Liver (tissue), 9 donors: ENCODE results near the gene IQCK. TPM values are rescaled to one million over a fixed set of nuclear protein-coding genes. Genes with fewer than 3 reads are reported as not detected.

Source experiments
- DNase-seq: peaks from one replicate; pipeline ENCODE4 v3.0.0-alpha.2; 2017; ENCODE audit warnings: low spot score
- H3K27ac ChIP-seq, 2 donors: one replicate each; pipeline ENCODE4 v1.7.0; 2013; ENCODE audit warnings: inconsistent platforms in 2 of 2, low read length in 2 of 2, control low read depth in 1 of 2, low read depth in 1 of 2, mild to moderate bottlenecking in 1 of 2
- H3K27me3 ChIP-seq, 4 donors: one replicate each; pipeline versions ENCODE4 v1.6.1 to v1.7.0; 2013; ENCODE audit warnings: low read length in 3 of 4, inconsistent platforms in 1 of 4, mild to moderate bottlenecking in 1 of 4, moderate library complexity in 1 of 4; ENCODE audit not compliant: control insufficient read depth in 4 of 4, insufficient read depth in 4 of 4
- H3K36me3 ChIP-seq, 4 donors: one replicate each; pipeline versions ENCODE4 v1.6.1 to v1.7.0; 2013; ENCODE audit warnings: low read length in 3 of 4, mild to moderate bottlenecking in 3 of 4, low read depth in 1 of 4, moderate library complexity in 1 of 4; ENCODE audit not compliant: control insufficient read depth in 4 of 4, insufficient read depth in 3 of 4
- H3K4me1 ChIP-seq, 4 donors: one replicate each; pipeline versions ENCODE4 v1.6.1 to v1.7.0; 2013; ENCODE audit warnings: low read length in 3 of 4, mild to moderate bottlenecking in 3 of 4, moderate library complexity in 1 of 4; ENCODE audit not compliant: control insufficient read depth in 4 of 4, insufficient read depth in 4 of 4
- H3K4me3 ChIP-seq, 3 donors: one replicate each; pipeline versions ENCODE4 v1.6.1 to v1.7.0; 2013; ENCODE audit warnings: low read length in 3 of 3, control low read depth in 1 of 3, low read depth in 1 of 3, mild to moderate bottlenecking in 1 of 3
- H3K9ac ChIP-seq, 2 donors: one replicate each; pipeline ENCODE4 v1.7.0; 2013; ENCODE audit warnings: low read length in 2 of 2, mild to moderate bottlenecking in 2 of 2, moderate library complexity in 2 of 2, control low read depth in 1 of 2, low read depth in 1 of 2
- H3K9me3 ChIP-seq, 4 donors: one replicate each; pipeline versions ENCODE4 v1.6.1 to v1.7.0; 2013; ENCODE audit warnings: low read length in 3 of 4; ENCODE audit not compliant: control insufficient read depth in 4 of 4
- EGR1 ChIP-seq, 2 donors: IDR thresholded peaks; 2 replicates each; pipeline ENCODE4 v1.6.1; 2016 to 2018; ENCODE audit warnings: antibody characterized with exemption in 2 of 2, low read depth in 2 of 2
- FOXA1 ChIP-seq: IDR thresholded peaks from 2 replicates; pipeline ENCODE4 v1.6.1; 2016; ENCODE audit warnings: antibody characterized with exemption
- FOXA2 ChIP-seq: IDR thresholded peaks from 2 replicates; pipeline ENCODE4 v1.6.1; 2016; ENCODE audit warnings: antibody characterized with exemption
- GABPA ChIP-seq, 2 donors: IDR thresholded peaks in 1 of 2; conservative IDR thresholded peaks in 1 of 2; 2 replicates each; pipeline ENCODE4 v1.6.1; 2016; ENCODE audit warnings: antibody characterized with exemption in 2 of 2, mild to moderate bottlenecking in 1 of 2, moderate library complexity in 1 of 2
- HNF4A ChIP-seq, 2 donors: conservative IDR thresholded peaks; 2 replicates each; pipeline ENCODE4 v1.6.1; 2016; ENCODE audit warnings: antibody characterized with exemption in 2 of 2, mild to moderate bottlenecking in 2 of 2
- HNF4G ChIP-seq: IDR thresholded peaks from 2 replicates; pipeline ENCODE4 v1.6.1; 2016; ENCODE audit warnings: antibody characterized with exemption
- JUND ChIP-seq, 2 donors: IDR thresholded peaks; 2 replicates each; pipeline ENCODE4 v1.6.1; 2016; ENCODE audit warnings: antibody characterized with exemption in 2 of 2
- MAX ChIP-seq: IDR thresholded peaks from 2 replicates; pipeline ENCODE4 v1.6.1; 2016; ENCODE audit warnings: antibody characterized with exemption
- NR2F2 ChIP-seq: IDR thresholded peaks from 2 replicates; pipeline ENCODE4 v1.6.1; 2016; ENCODE audit warnings: antibody characterized with exemption
- RAD21 ChIP-seq, 2 donors: IDR thresholded peaks; 2 replicates each; pipeline ENCODE4 v1.6.1; 2016; ENCODE audit warnings: antibody characterized with exemption in 2 of 2, mild to moderate bottlenecking in 2 of 2
- RXRA ChIP-seq, 2 donors: IDR thresholded peaks; 2 replicates each; pipeline ENCODE4 v1.6.1; 2017 to 2018; ENCODE audit warnings: antibody characterized with exemption in 2 of 2, mild to moderate bottlenecking in 1 of 2
- SP1 ChIP-seq: IDR thresholded peaks from 2 replicates; pipeline ENCODE4 v1.6.1; 2018; ENCODE audit warnings: antibody characterized with exemption, mild to moderate bottlenecking
- TAF1 ChIP-seq: conservative IDR thresholded peaks from 2 replicates; pipeline ENCODE4 v1.6.1; 2016; ENCODE audit warnings: antibody characterized with exemption, mild to moderate bottlenecking
- YY1 ChIP-seq: IDR thresholded peaks from 2 replicates; pipeline ENCODE4 v1.6.1; 2016; ENCODE audit warnings: antibody characterized with exemption, mild to moderate bottlenecking
- WGBS: extraction: QIAGEN DNeasy Blood & Tissue Kit; methylation state at CpG from one replicate; pipeline ENCODE4 v1.1.7; 2013; 5-methylcytosine and 5-hydroxymethylcytosine counted together
- polyA plus RNA-seq, 2 donors: library from polyadenylated mRNA; stranded (reverse) in 1 of 2; unstranded in 1 of 2; fragments of 200-250 nt in 1 of 2; fragments of >200 nt in 1 of 2; fragmentation: Nextera tagmentation in 1 of 2; extraction: Ambion mirVana in 1 of 2; gene quantifications; one replicate each; pipeline versions ENCODE4 v1.2.1 to v1.2.3, GENCODE V29; 2013 to 2015
- total RNA-seq, 2 donors: library from RNA; depleted of rRNA; stranded (reverse); fragments of >200 nt; gene quantifications; one replicate each; pipeline ENCODE4 v1.2.3, GENCODE V29; 2014
- TF ChIP-seq, protein P1 (sequence below): IDR thresholded peaks from 2 replicates; pipeline ENCODE4 v1.6.1; 2016; ENCODE audit warnings: antibody characterized with exemption, mild to moderate bottlenecking
- TF ChIP-seq, protein P2 (sequence below): fragments of 150-350 bp; IDR thresholded peaks from 2 replicates; pipeline ENCODE4 v1.5.1; 2017; ENCODE audit warnings: improper control_type of control experiment, low read depth, low read length; ENCODE audit not compliant: missing input control
- donor health status: healthy.
- donor health status: healthy.
- donor health status: healthy.
- donor health status: healthy.
- donor health status: healthy.

Gene IQCK
- total and polyA plus RNA-seq, 4 donors, result 2.1 to 4.4 (median 2.9) TPM

- no peak overlapping the region for H3K9ac ChIP-seq
- H3K36me3 ChIP-seq, result no peaks in the 10 kb centered on the region
- H3K9me3 ChIP-seq, result no peaks in the 10 kb centered on the region
- DNase-seq, result no peak
- TF ChIP-seq, protein P1, sequence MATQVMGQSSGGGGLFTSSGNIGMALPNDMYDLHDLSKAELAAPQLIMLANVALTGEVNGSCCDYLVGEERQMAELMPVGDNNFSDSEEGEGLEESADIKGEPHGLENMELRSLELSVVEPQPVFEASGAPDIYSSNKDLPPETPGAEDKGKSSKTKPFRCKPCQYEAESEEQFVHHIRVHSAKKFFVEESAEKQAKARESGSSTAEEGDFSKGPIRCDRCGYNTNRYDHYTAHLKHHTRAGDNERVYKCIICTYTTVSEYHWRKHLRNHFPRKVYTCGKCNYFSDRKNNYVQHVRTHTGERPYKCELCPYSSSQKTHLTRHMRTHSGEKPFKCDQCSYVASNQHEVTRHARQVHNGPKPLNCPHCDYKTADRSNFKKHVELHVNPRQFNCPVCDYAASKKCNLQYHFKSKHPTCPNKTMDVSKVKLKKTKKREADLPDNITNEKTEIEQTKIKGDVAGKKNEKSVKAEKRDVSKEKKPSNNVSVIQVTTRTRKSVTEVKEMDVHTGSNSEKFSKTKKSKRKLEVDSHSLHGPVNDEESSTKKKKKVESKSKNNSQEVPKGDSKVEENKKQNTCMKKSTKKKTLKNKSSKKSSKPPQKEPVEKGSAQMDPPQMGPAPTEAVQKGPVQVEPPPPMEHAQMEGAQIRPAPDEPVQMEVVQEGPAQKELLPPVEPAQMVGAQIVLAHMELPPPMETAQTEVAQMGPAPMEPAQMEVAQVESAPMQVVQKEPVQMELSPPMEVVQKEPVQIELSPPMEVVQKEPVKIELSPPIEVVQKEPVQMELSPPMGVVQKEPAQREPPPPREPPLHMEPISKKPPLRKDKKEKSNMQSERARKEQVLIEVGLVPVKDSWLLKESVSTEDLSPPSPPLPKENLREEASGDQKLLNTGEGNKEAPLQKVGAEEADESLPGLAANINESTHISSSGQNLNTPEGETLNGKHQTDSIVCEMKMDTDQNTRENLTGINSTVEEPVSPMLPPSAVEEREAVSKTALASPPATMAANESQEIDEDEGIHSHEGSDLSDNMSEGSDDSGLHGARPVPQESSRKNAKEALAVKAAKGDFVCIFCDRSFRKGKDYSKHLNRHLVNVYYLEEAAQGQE, result no peak
- TF ChIP-seq, protein P2, sequence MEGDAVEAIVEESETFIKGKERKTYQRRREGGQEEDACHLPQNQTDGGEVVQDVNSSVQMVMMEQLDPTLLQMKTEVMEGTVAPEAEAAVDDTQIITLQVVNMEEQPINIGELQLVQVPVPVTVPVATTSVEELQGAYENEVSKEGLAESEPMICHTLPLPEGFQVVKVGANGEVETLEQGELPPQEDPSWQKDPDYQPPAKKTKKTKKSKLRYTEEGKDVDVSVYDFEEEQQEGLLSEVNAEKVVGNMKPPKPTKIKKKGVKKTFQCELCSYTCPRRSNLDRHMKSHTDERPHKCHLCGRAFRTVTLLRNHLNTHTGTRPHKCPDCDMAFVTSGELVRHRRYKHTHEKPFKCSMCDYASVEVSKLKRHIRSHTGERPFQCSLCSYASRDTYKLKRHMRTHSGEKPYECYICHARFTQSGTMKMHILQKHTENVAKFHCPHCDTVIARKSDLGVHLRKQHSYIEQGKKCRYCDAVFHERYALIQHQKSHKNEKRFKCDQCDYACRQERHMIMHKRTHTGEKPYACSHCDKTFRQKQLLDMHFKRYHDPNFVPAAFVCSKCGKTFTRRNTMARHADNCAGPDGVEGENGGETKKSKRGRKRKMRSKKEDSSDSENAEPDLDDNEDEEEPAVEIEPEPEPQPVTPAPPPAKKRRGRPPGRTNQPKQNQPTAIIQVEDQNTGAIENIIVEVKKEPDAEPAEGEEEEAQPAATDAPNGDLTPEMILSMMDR, result no peak
- TF ChIP-seq RAD21 (IDR thresholded peaks at IDR 0.05) (no peak), MAX (no peak), FOXA1 (no peak), HNF4G (no peak), RXRA (IDR thresholded peaks at IDR 0.05) (no peak), EGR1 (IDR thresholded peaks at IDR 0.05; ENCODE audit: low read depth in 2 of 2) (no peak), NR2F2 (no peak), FOXA2 (no peak), TAF1 (no peak), JUND (IDR thresholded peaks at IDR 0.05) (no peak), SP1 (no peak), GABPA (IDR thresholded peaks at IDR 0.05 in 1 of 2, conservative IDR thresholded peaks at IDR 0.05 in 1 of 2) (no peak), YY1 (no peak), HNF4A (conservative IDR thresholded peaks at IDR 0.05) (no peak)
- 91% methylated on average over 3 of the region's 3 CpGs for WGBS
- H3K4me1 ChIP-seq, result peaks cover 0 to 6% (median 6%) of the 10 kb centered on the region in 4 donors
- no peaks in the 10 kb centered on the region for H3K27me3 ChIP-seq
- H3K27ac ChIP-seq, result no peak overlapping the region
- no peak overlapping the region for H3K4me3 ChIP-seq
Observed at GRCh38 chr16:19890901-19891300, 172.8 kb downstream of the IQCK start.

DNA sequence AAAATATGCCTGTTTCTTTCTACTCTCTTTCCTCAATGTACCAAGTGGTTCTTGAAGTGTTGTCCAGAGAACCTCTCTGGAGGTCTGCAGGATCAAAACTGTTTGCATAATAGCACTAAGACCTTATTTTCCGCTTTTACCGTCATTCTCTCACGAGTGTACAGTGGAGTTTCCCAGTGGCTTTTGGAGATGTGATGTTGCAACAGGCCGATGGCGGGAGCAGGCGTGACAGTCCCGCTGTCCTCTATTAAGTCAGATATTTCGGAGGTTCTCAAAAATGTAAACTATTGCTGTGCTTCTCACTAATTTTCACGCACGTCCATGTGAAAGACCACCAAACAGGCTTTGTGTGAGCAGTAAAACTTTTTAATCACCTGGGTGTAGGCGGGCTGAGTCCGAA, 174.8 kb downstream of the IQCK start:
- H3K27ac ChIP-seq, result no peak overlapping the region
- no peak for TF ChIP-seq FOXA1
- TF ChIP-seq EGR1 (IDR thresholded peaks at IDR 0.05; ENCODE audit: low read depth in 2 of 2), result no peak
- no peak for TF ChIP-seq RAD21 (IDR thresholded peaks at IDR 0.05)
- no peak for TF ChIP-seq MAX
- TF ChIP-seq, protein P2, result no peak
- no peak for TF ChIP-seq RXRA (IDR thresholded peaks at IDR 0.05)
- H3K36me3 ChIP-seq, result no peaks in the 10 kb centered on the region
- WGBS, result 92% methylated on average over 12 of the region's 12 CpGs
- H3K9me3 ChIP-seq, result no peaks in the 10 kb centered on the region
- H3K9ac ChIP-seq, result no peak overlapping the region
- H3K27me3 ChIP-seq, result no peaks in the 10 kb centered on the region
- no peaks in the 10 kb centered on the region for H3K4me1 ChIP-seq
- no peak overlapping the region for H3K4me3 ChIP-seq
- no peak for DNase-seq
